Duodenal mucosa (tissue), 2 donors: ENCODE measurements around the gene C1orf210.

Experiments
- H3K27ac ChIP-seq: one replicate; pipeline ENCODE4 v1.7.0; 2013; ENCODE audit warnings: low read depth, low read length
- H3K27me3 ChIP-seq, 2 donors: one replicate each; pipeline ENCODE4 v1.7.0; 2013; ENCODE audit warnings: low read length in 2 of 2, control low read depth in 1 of 2; ENCODE audit not compliant: insufficient read depth in 2 of 2, control insufficient read depth in 1 of 2
- H3K36me3 ChIP-seq, 2 donors: one replicate each; pipeline ENCODE4 v1.7.0; 2013; ENCODE audit warnings: low read length in 2 of 2, control low read depth in 1 of 2; ENCODE audit not compliant: insufficient read depth in 2 of 2, control insufficient read depth in 1 of 2
- H3K4me1 ChIP-seq, 2 donors: one replicate each; pipeline ENCODE4 v1.7.0; 2013; ENCODE audit warnings: low read length in 2 of 2, control low read depth in 1 of 2; ENCODE audit not compliant: insufficient read depth in 2 of 2, control insufficient read depth in 1 of 2
- H3K4me3 ChIP-seq, 2 donors: one replicate each; pipeline ENCODE4 v1.7.0; 2013; ENCODE audit warnings: low read length in 2 of 2, low read depth in 1 of 2
- H3K9ac ChIP-seq, 2 donors: one replicate each; pipeline ENCODE4 v1.7.0; 2013; ENCODE audit warnings: low read length in 2 of 2, low read depth in 1 of 2
- H3K9me3 ChIP-seq, 2 donors: one replicate each; pipeline ENCODE4 v1.7.0; 2013; ENCODE audit warnings: low read length in 2 of 2, control low read depth in 1 of 2; ENCODE audit not compliant: control insufficient read depth in 1 of 2

The C1orf210 gene

GRCh38 chr1:43237121-43237520 is 48.3 kb downstream of the C1orf210 start:
- H3K9ac ChIP-seq = no peak overlapping the region
- H3K27ac ChIP-seq = no peak overlapping the region
- peaks cover 22% of the 10 kb centered on the region in 2 donors for H3K4me1 ChIP-seq
- no peaks in the 10 kb centered on the region for H3K36me3 ChIP-seq
- H3K4me3 ChIP-seq = no peak overlapping the region
- H3K9me3 ChIP-seq = no peaks in the 10 kb centered on the region
- H3K27me3 ChIP-seq = no peaks in the 10 kb centered on the region

DNA sequence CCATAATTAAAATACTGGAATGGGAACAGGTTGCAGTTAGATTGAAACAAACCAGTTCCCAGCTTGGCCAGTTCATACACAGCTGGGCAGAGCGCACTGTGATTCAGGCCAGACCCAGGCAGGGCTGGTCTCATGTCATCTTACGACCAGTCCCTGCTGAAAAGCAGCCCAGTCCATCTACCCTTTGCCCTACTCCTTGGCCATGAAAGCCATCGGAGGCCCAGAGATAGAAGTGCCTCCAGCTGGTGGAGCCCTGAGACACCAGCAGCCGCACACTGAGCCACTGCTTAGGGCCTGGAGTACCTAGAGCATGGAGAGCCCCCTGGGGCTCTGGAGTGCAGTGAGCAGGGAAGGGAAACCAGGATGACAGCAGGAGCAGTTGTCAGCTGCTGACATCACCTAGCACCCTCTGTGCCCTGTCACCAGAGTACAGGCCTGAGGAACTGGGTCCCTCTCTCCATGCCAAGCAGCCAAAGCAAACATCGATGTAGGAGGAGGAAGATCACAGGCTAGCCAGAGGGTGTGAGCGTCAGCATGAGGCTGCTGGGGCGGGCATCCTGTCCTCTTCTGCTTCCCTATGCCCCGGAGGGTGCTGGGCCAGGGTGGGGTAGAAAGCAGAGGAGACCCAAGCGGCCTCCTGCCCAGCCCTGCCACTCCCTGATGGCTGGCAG is 49.8 kb downstream of the C1orf210 start:
- Histone ChIP-seq H3K4me1 (peaks cover 22% of the 10 kb centered on the region in 2 donors), H3K4me3 (no peak overlapping the region), H3K9ac (no peak overlapping the region), H3K27me3 (no peaks in the 10 kb centered on the region), H3K27ac (no peak overlapping the region), H3K36me3 (no peaks in the 10 kb centered on the region), H3K9me3 (no peaks in the 10 kb centered on the region)

DNA sequence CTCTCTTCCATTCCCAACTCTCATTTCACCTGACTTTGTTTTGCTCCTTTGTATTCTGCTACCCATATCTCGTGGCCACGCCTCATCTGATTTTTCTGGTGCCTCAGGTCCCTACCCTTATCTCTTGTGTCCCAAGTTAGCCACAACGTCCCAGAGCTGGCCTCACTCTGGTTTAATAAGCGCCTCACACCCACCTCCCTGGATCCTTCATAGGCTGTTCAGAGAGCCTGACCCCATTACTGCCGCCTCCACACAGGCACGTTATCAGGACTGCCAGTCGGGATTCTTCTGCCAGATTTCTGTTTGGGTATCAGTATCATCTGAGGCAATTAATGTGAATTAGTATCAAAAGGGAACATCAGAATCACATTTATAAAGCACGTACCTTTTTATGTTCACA is 50.3 kb downstream of the C1orf210 start:
- H3K4me1 ChIP-seq = peaks cover 22% of the 10 kb centered on the region in 2 donors
- no peaks in the 10 kb centered on the region for H3K27me3 ChIP-seq
- H3K9me3 ChIP-seq = no peaks in the 10 kb centered on the region
- H3K36me3 ChIP-seq = no peaks in the 10 kb centered on the region
- no peak overlapping the region for H3K27ac ChIP-seq
- H3K4me3 ChIP-seq = no peak overlapping the region
- no peak overlapping the region for H3K9ac ChIP-seq

DNA sequence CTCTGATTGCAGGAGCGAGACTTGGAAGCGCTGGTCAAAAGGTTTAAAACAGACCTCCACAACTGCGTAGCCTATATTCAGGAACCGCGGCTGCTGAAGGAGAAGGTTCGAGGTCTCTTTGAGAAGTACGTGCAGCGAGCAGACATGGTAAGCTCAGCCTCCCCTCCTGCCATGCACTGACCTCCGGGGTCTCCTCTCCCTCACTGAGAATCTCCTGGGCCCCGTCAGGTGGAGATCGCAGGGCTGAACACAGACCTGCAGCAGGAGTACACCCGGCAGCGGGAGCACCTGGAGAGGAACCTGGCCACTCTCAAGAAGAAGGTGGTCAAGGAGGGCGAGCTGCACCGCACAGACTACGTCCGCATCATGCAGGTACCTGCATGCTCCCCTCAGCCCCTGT is 51.1 kb downstream of the C1orf210 start:
- no peak overlapping the region for H3K27ac ChIP-seq
- peaks cover 16% of the 10 kb centered on the region in 2 donors for H3K4me1 ChIP-seq
- H3K27me3 ChIP-seq = no peaks in the 10 kb centered on the region
- H3K9ac ChIP-seq = no peak overlapping the region
- no peak overlapping the region for H3K4me3 ChIP-seq
- H3K36me3 ChIP-seq = no peaks in the 10 kb centered on the region
- no peaks in the 10 kb centered on the region for H3K9me3 ChIP-seq

- no peaks in the 10 kb centered on the region for H3K36me3 ChIP-seq
Measured at GRCh38 chr1:43233631-43234030, 51.8 kb downstream of the C1orf210 start.

GRCh38 chr1:43232482-43232881 is 52.9 kb downstream of the C1orf210 start:
- Histone ChIP-seq H3K4me3 (no peak overlapping the region), H3K27ac (no peak overlapping the region)

More at GRCh38 chr1:43233631-43234030, 51.8 kb downstream of the C1orf210 start:
- no peak overlapping the region for H3K27ac ChIP-seq
- peaks cover 10 to 11% of the 10 kb centered on the region in 2 donors for H3K4me1 ChIP-seq
- H3K9ac ChIP-seq = no peak overlapping the region
- no peaks in the 10 kb centered on the region for H3K9me3 ChIP-seq
- H3K4me3 ChIP-seq = no peak overlapping the region
- no peaks in the 10 kb centered on the region for H3K27me3 ChIP-seq

DNA sequence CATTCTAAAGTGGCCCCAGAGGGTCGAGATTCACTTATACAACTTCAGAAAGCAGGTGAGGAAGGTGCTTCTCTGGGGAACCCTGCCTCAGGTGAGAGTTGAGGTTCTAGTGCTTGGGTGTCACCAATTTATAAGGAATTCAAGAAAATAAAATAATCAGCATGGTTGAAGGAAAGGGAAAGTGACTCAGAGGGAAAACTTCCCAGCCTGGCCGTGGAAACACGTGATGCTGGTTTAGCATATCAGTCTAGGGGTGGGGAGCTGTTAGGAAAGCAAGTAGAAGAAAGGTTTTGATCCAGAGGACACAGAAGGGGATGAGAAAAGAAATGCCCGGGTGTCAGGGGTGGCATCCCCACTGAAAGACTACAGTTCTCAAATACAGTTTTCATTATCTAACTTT is 53.3 kb downstream of the C1orf210 start:
- Histone ChIP-seq H3K4me3 (no peak overlapping the region), H3K36me3 (no peaks in the 10 kb centered on the region), H3K27ac (no peak overlapping the region), H3K4me1 (peaks cover 5 to 6% of the 10 kb centered on the region in 2 donors), H3K9me3 (no peaks in the 10 kb centered on the region), H3K9ac (no peak overlapping the region), H3K27me3 (no peaks in the 10 kb centered on the region)

More at GRCh38 chr1:43232482-43232881, 52.9 kb downstream of the C1orf210 start:
- H3K9me3 ChIP-seq = no peaks in the 10 kb centered on the region
- no peaks in the 10 kb centered on the region for H3K36me3 ChIP-seq
- no peaks in the 10 kb centered on the region for H3K27me3 ChIP-seq
- H3K4me1 ChIP-seq = peaks cover 5 to 6% of the 10 kb centered on the region in 2 donors
- no peak overlapping the region for H3K9ac ChIP-seq
